DMS114 treated with DMSO at 0.1 percent for 48 hours (cell line): ENCODE data around the gene EVL.
"Not testable (repeated sequence)": the region's sequence is repeated elsewhere in the genome, so short reads cannot be mapped to it uniquely, and the experiment has no call there.

Source experiments
- DNase-seq: peaks from one replicate; lab custom pipeline; 2025; ENCODE audit not compliant: unreplicated experiment; lab: John Stamatoyannopoulos, UW

Gene EVL, protein sequence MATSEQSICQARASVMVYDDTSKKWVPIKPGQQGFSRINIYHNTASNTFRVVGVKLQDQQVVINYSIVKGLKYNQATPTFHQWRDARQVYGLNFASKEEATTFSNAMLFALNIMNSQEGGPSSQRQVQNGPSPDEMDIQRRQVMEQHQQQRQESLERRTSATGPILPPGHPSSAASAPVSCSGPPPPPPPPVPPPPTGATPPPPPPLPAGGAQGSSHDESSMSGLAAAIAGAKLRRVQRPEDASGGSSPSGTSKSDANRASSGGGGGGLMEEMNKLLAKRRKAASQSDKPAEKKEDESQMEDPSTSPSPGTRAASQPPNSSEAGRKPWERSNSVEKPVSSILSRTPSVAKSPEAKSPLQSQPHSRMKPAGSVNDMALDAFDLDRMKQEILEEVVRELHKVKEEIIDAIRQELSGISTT

DNA sequence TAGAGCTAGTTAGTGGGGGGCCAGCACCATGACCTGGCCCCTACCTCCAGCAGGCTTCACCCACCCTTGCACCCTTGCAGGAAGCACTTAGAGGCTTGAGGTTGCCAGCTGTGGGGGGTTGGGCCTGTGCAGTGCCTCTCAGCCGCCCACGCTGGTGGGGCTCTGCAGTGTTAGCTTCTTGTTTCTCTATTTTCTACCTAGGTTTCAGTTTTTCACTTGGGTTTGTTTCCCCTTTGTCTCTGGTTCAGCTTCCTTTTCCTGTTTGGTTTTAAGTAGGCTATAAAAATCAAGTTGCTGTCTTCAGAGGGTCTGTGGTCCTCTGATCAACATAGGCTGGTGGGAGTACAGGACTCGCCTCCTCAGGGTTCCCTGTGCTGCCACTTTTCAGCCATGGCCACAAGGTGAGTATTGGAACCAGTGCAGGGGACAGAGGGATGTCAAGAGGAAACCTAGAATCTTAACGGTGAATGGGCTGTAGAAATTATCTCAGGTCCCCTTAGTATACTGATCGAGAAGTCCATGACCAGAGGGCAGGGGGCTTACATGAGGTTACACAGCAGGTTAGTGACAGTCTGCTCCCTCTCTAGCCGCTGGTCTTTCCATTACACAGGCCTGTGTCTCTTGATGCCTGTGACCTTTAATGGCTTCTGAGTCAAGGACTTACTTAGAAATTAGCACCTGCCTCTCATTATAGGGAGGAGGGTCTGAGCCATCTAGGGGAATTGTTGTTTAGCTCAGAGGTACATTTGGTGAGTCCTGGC, at the start of gene EVL:
TSS of gene EVL (plus strand) at position 312 of the 761 bp plus-strand sequence. CDS start at position 391, 79 bp downstream.
- DNase-seq: no peak

DNA sequence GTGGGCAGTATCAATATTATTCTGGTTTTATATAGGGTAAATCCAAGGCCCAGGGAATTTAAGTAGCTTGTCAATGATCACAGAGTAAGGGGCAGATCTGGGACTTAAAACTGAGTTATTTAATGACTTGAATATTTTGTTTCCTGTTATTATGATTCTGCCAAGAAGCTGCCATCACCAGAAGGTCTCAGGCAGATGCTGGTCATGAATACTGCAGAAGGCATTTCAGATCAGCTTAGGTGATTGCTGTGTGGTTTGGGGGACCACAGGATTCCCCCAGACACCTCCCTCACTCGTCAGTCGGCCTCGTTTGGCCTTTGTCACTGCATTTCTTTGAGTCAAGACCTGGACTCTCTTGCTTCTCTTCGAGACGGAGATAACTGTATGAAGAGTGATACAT, 47.7 kb upstream of the EVL start:
- no peak for DNase-seq

DNA sequence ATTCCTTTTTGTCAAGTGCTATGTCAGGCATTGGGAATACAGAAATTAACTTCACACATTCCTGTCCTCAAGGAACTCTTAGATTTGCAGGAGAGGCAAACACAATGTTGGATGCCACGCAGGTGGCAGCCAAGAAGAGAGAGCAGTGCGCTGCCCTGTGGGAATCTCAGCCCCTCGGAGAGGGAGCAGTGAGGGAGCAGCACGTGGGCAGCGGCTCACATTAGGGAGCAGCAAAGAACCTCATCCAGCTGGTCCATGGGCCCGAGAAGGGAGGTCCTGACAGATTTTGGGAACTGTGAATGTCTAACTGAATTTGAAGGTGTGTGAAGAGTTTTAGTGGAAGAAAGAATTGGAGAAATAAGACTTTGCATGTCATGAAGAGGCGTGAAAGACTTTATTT, 47.2 kb upstream of the EVL start:
- no peak for DNase-seq

DNA sequence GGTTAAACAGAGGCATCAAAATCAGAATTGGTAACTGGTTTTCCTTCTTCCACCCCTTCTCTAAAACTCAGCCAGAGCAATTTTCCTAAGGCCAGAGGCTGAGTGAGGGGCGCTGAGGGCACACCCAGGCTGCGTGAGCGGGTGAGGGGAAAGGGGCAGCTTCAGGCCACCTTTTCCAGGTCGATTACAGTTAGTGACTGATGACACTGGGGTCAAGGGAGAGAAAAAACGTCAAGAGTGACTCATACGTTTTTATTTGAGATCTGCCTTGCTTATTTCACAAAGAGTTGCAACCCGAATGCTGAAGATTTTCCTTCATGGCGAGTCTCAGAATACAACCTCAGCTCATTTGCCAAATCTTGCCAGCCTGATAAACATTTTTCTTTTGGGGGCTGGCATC, 46.7 kb upstream of the EVL start:
- DNase-seq: no peak

DNA sequence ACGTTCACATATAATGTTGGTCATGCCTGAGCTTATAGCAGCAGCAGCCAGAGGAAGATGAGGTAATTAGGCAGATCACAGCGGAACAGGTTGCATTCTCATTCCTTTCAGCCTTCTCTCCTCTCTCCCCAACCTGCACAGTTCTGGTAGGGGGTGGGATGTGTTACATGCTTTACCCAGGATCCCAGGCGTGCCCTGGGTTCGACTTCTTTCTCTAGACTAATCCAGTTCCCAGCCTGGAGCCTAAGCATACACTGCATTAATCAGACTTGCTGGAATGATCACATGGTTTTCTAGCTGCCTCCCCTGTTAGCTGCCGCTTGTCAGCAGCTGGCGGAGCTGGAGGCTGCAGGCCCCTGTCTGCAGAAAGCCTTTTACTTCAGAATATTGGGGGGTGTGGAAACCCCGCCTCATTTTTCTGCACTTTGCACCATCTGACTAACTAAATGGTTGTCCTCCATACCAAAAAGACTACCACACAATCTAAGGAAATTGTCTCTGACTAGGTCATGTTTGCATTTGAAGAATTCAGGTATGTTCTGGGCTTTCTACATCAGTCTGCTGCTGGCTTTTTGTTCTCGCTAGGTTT, 46.0 kb upstream of the EVL start:
- DNase-seq: no peak

DNA sequence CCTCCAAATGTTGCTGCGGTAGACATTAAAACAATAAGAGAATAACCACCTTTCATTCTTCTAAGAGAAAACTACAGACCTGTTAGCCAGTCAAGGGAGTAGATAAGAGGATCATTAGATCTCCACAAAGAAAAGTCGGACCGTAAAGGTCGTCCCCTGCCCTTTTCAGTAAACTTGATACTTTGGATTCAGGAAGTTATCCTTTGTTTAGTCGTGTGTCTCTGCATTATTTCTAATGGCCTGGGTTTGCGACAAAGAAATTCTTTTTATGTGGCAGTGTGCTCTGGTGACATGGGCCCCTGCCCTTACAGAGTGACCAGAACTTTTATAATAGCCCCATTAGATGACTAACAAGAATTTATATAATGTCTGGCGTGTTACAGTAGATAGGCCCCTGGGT, 44.6 kb upstream of the EVL start:
- DNase-seq: no peak

DNA sequence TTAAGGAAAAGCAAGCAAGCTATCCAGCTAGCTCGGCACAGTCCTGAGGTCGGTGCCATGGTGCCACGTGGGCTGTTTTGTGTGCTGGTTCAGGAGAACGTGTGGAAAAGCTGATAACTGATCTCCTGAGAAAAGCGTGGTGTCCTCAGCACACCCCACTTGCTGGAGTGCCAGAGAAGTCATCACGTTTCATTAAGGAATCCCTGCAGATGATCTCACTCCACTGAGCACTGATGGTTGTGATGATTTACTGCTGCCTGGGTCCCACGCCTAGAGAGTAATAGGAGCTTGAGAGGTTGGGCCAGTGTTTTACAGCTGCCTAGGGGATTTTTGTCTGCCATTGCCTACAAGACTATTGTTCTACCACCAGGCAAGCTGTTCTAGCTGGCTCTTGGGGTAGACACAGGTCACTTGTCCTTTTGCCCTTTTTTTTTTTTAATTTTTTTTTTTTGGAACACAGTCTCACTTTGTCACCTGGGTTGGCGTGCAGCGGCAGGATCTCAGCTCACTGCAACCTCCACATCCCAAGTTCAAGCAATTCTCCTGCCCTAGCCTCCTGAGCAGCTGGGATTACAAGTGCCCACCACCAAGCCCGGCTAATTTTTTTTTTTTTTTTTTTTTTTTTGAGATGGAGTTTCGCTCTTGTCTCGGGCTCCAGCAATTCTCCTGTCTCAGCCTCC, 42.3 kb upstream of the EVL start:
- no peak for DNase-seq

DNA sequence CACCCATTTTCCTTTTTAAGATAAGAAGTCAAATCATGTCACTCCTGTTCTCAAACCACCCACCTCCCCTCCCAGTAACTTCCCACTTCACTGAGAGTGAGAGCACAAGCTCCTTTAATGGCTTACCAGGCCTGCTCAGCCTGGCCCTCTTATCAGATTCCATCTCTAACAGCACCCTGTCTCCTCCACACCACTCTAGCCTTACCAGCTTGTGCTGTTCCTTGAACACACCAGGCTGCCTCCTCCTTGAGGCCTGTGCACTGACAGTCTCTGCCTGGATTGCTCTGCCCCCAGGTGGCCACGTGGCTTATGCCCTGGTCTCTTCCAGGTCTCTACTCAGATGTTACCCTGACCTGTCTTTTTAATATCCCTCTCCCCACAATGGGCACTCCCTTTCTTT, 40.1 kb upstream of the EVL start:
- DNase-seq: no peak

DNA sequence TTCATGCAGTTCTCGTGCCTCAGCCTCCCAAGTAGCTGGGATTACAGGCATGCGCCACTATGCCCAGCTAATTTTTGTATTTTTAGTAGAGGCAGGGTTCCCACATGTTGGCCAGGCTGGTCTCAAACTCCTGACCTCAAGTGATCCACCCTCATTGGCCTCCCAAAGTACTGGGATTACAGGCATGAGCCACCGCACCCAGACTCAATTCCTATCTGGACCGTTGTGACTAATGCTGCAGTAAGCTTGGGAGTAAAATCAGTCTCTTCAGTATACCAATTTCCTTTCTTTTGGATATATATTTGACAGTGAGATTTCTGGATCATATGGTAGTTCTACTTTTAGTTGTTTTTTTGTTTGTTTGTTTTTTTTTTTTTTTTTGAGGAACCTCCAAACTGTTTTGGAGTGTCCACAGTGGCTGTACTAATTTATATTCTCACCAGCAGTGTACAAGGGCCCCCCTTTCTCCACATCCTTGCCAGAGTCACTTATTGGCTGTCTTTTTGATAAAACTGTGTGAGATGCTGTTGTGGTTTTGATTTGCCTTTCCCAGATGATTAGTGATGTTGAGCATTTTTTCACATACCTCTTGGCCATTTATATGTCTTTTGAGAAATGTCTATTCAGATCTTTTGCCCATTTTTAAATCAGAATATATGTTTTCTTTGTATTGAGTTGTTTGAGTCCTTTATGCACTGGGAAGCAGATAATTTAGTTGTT, 37.3 kb upstream of the EVL start:
- no peak for DNase-seq

DNA sequence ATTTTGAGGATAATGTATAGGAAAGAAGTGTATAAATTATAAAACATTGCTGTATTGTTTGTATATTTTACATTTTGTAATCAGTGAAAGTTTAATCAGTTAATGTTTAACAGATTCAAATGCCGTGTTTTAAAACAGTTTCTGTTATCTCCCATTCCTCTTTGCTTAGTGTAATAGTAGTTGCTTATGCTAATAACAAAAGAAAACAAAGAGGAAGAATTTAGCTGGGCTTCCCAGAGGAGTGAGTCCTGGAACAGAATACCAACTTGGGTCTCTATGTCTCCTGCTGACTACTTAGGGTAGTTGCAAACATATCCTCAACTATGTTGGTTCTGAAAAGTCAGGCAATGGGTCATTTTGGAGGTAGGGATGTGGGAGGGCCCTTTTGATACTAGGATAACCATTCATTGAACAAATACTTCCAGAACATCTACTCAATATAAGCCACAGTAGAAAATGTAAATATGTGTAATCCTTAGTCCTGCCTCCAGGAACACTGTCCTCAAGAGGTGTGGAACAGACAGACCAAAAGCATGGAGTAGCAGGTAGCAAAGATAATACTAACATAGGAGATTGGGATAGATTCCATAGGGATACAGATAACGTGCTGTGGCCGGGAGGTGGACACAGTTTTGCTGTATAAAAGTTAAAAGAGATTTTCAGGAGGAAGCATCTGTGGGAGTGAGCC, 36.1 kb upstream of the EVL start:
- DNase-seq: no peak

DNA sequence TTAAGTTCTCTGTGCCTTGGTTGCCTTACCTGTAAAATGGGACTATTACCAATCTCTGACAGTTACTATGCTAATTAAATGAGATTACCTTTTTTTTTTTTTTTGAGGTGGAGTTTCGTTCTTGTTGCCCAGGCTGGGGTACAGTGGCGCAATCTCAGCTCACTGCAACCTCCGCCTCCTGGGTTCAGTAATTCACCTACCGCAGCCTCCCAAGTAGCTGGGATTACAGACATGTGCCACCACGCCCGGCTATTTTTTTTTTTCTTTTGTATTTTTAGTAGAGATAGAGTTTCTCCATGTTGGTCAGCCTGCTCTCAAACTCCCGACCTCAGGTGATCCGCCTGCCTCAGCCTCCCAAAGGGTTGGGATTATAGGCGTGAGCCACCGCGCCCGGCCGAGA, 35.2 kb upstream of the EVL start:
- DNase-seq: not testable (repeated sequence)

DNA sequence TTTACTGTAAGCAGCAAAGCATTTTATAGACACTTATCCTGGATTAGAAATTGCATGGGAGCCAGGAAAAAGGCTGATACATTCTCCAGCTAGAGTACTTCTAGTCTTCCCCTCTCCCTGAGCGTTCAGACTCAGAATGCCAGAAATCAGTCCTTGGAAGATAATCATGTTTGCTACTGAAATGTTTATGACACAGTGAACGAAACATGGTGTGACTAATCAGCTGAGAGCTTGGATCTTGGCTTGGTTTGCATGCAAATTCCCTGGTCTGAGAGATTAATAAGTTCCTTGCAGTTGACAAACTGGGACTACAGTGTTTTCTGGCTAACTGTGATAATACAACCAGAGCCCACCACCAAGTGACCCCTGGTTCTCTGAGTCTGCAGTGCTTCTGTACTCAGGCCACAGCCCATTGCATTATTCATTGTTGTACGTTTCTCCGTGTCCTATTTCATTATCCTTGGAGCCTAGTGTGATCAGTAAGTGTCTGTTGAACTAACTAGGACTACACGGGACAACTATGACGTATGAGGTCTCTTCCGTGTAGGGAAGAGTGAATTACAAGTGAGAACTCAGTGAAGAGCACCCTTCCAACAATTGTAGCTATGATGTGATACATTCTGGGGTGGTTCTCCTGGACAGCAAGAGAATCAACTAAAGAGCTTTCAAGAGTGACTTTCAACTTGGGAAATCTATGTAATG, 34.6 kb upstream of the EVL start:
- DNase-seq: no peak

DNA sequence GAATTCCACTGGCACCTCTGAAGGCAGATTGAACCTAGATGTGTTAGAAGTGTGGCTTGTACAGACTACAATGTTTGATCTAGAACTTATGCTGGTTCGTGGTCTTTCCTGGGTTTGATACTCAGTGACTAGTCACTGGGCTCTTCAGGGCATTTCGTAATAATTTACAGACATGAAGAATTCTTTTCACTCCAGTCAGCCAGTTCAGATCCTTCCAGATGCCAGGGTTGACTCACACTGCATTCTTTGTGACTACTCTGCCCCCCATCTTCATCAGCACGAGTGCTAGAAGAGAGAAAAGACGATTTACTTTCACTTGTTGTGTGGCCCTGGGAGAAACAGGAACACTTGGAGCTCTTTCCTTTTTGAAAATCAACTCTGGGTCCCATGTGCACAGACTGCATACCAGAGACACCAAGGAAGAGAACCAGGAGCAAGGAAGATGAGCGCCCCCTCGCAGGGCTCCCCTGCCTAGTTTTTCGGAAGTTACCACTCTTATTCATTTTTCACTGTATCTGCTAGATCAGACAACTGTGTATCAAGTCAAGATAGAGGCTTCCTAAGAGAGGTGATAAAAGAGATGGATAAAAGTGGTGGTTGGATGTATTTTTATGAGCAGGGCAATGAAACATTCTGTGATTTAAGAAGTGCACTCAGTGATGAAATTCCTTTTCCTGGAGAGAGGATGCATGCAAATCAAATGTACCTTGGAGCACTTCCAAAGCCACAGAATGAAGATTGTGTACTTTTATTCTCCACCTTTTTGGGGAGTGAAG, 33.5 kb upstream of the EVL start:
- no peak for DNase-seq

DNA sequence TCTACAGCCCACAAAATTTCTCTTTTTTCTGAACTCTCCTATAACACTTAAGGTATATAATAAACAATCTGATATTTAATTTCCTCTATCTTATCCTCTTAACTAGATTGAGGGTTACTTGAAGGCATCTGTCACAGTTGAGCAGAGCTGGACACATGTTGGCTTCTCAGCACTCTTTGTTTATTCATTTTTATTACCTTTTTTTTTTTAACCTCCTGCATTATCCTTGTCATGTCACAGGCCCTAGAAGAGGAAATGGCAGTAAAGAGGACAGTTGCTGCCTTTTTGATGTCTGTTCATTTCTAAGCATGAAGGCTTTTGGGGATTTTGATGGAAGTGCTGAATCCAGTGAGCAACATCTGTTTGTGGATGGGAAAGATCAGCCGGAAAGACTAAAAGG, 32.5 kb upstream of the EVL start:
- no peak for DNase-seq

DNA sequence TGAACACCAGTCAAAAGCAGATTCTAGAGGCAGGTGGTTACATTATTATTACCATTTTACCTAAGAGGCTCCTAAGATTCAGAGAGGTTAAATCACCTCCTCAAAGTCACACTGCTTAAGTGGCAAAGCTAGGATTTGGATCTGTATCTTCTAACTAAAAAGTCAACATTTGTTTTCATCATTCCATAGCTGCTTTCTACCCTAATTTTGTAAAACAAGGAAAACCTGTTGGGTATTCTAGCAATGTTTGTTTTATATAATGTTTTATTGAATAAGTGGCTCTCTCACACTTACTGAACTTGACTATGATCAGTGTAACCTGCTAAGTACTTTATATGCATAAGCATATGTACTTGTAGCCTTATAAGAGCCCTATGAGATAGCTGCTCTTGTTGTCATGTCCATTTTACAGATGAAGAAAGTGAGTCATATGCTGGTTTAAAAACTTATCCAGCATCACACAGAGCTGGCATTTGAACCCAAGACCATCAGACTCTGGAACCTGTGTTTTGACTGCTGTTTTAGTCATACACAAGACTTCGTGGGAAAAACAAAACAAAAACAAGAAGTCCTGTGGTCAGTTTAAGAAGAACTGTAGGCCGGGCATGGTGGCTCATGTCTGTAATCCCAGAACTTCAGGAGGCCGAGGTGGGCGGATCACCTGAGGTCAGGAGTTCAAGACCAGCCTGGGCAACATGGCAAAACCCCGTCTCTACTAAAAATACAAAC, 31.7 kb upstream of the EVL start:
- DNase-seq: no peak

DNA sequence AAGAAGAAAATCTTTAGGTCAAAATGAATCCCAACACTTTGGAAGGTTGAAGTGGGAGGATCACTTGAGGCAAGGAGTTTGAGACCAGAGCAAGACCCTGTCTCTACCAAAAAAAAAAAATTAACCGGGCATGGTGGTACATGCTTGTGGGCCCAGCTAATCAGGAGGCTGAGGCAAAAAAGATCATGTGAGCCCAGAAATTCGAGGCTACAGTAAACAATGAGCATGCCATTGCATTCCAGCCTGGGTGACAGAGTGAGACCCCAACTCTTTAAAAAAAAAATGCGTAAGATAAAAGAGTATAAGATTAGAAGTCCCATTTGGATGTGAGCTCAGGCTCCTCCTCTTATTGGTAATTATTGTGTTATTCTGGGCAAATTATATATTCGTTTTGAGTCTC, 30.8 kb upstream of the EVL start:
- DNase-seq: no peak

DNA sequence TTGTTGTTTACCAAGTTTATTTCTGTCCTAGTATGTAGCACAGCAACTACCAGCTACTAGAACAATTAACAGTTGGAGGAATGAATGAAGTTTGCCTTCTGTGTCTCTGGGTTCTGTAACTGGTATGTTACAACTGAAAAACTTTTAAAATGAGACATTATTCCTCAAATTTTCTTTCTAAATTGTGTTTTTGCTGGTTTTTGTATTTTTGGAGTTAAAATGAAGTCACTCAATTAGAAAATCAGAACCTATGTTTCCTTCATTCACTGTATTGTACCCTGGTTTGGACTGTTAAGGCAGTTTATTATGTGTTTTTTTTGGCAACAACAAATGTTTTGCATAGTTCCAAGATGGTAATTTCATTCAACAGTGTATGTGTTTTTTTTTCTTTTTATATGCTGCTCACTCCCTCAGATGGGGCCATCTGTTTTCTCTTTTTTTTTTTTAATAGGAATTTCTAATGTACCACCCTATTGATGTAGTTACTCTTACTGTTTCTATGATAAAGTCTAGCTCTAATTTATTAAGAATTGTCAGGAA, 30.2 kb upstream of the EVL start:
- no peak for DNase-seq

DNA sequence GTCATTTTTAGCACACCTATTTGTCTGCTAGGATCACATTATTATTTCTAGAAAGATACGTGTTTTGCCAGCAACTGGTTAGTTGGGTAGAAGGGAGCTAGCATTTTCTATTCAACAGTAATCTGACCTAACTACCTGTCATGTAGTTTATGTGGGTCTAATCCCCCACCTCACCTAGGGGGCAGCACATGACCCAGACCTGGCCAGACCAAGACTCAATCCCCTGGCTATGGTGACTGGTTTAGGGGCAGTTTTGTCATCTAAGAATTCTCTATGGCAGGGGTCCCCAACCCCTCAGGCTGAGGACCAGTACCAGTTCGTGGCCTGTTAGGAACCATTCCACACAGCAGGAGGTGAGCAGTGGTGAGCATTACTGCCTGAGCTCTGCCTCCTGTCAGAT, 29.5 kb upstream of the EVL start:
- DNase-seq: no peak
